ENCODE measurements around the gene CCDC148. TPM values are rescaled to one million over a fixed set of nuclear protein-coding genes. Genes with fewer than 3 reads are reported as not detected.

CCDC148 gene
- total RNA-seq, 1 donor from 2014 or later = 2.2 TPM

Other genes starting within 250 kb of the CCDC148 start
- gene PKP4, start 199 bp upstream of the CCDC148 start, total RNA-seq (ENCODE audit: unreplicated experiment) = 64.9 TPM

All from endothelial cell (in vitro differentiated cells).